ENCODE measurements around the gene FXN.
"Not testable (repeated sequence)": the region's sequence is repeated elsewhere in the genome, so short reads cannot be mapped to it uniquely, and the experiment has no call there.

Gene FXN

GRCh38 chr9:69071059-69071458 lies 35.5 kb downstream of the FXN start:
- no peak for DNase-seq

- no peak for DNase-seq
Measured at GRCh38 chr9:69073103-69073502, 37.6 kb downstream of the FXN start.

GRCh38 chr9:69074801-69075200 lies 39.2 kb downstream of the FXN start:
- DNase-seq: no peak

- DNase-seq: no peak
Measured at GRCh38 chr9:69076550-69076949, 41.0 kb downstream of the FXN start.

GRCh38 chr9:69078069-69078468 lies 42.5 kb downstream of the FXN start:
- no peak for DNase-seq

- no peak for DNase-seq
Measured at GRCh38 chr9:69078581-69078980, 43.0 kb downstream of the FXN start.

- no peak for DNase-seq
Measured at GRCh38 chr9:69079186-69079585, 43.6 kb downstream of the FXN start.

GRCh38 chr9:69081261-69081660 lies 45.7 kb downstream of the FXN start:
- DNase-seq: no peak

- DNase-seq: no peak
Measured at GRCh38 chr9:69083321-69083720, 47.8 kb downstream of the FXN start.

- no peak for DNase-seq
Measured at GRCh38 chr9:69085569-69086283, 50.2 kb downstream of the FXN start.

GRCh38 chr9:69086312-69086711 lies 50.8 kb downstream of the FXN start:
- DNase-seq: no peak

- DNase-seq: no peak
Measured at GRCh38 chr9:69086769-69087168, 51.2 kb downstream of the FXN start.

- DNase-seq: no peak
Measured at GRCh38 chr9:69089082-69089481, 53.5 kb downstream of the FXN start.

- DNase-seq: no peak
Measured at GRCh38 chr9:69089491-69089890, 53.9 kb downstream of the FXN start.

- no peak for DNase-seq
Measured at GRCh38 chr9:69090140-69090750, 54.7 kb downstream of the FXN start.

- DNase-seq: no peak
Measured at GRCh38 chr9:69090946-69091345, 55.4 kb downstream of the FXN start.

GRCh38 chr9:69093471-69094103 lies 58.0 kb downstream of the FXN start:
- no peak for DNase-seq

- not testable (repeated sequence) for DNase-seq
Measured at GRCh38 chr9:69094361-69095135, 59.0 kb downstream of the FXN start.

GRCh38 chr9:69097064-69097463 lies 61.5 kb downstream of the FXN start:
- DNase-seq: no peak

GRCh38 chr9:69097923-69098593 lies 62.5 kb downstream of the FXN start:
- DNase-seq: no peak

GRCh38 chr9:69103348-69103996 lies 67.9 kb downstream of the FXN start:
- not testable (repeated sequence) for DNase-seq

- DNase-seq: peak; percentile 42
Measured at GRCh38 chr9:69104830-69105527, 69.4 kb downstream of the FXN start.
